K562 (cell line): ENCODE measurements around the gene RFX7. TPM values are rescaled to one million over a fixed set of nuclear protein-coding genes. Genes with fewer than 3 reads are reported as not detected.

ENCODE experiments used
- AFF1 ChIP-seq, 2 experiments: fragments of 450-650 bp; IDR thresholded peaks; 2 replicates each; pipeline ENCODE4 v1.6.1; 2018; ENCODE audit warnings: mild to moderate bottlenecking in 2 of 2, low read depth in 1 of 2; ENCODE audit not compliant: partially characterized antibody in 2 of 2
- EWSR1 ChIP-seq: fragments of 450-650 bp; IDR thresholded peaks from 2 replicates; pipeline ENCODE4 v1.6.1; 2018; ENCODE audit warnings: borderline replicate concordance, mild to moderate bottlenecking, low read depth, moderate library complexity; ENCODE audit not compliant: partially characterized antibody
- JUND ChIP-seq, 2 experiments: IDR thresholded peaks; 2 replicates in 1 of 2; 3 replicates in 1 of 2; pipeline ENCODE4 v1.6.1; 2011; ENCODE audit warnings: borderline replicate concordance in 2 of 2, low read depth in 2 of 2, low read length in 2 of 2, improper control_type of control experiment in 1 of 2, missing biosample characterization in 1 of 2, missing genetic modification characterization in 1 of 2, missing genetic modification reagents in 1 of 2
- KLF16 ChIP-seq: IDR thresholded peaks from 2 replicates; pipeline ENCODE4 v1.6.1; 2016; ENCODE audit warnings: antibody characterized with exemption
- NFYB ChIP-seq: IDR thresholded peaks from 2 replicates; pipeline ENCODE4 v1.6.1; 2011; ENCODE audit warnings: mild to moderate bottlenecking, moderate library complexity; ENCODE audit not compliant: insufficient read length; ENCODE audit errors: extremely low read depth
- PRMT5 ChIP-seq: sonication (generic); formaldehyde crosslinking; IDR thresholded peaks from 2 replicates; pipeline ENCODE4 v1.5.0; 2020; ENCODE audit warnings: missing genetic modification reagents
- RBM14 ChIP-seq: fragments of 200-400 bp; formaldehyde crosslinking; IDR thresholded peaks from 2 replicates; pipeline ENCODE4 v1.6.1; 2018; ENCODE audit warnings: low read depth, mild to moderate bottlenecking, low read length, moderate library complexity, borderline replicate concordance; ENCODE audit not compliant: insufficient read depth
- RBM39 ChIP-seq: fragments of 200-400 bp; formaldehyde crosslinking; optimal IDR thresholded peaks from 2 replicates; pipeline ENCODE3; 2018; ENCODE audit warnings: low read depth, low read length
- RUNX1 ChIP-seq: sonication (generic); IDR thresholded peaks from 2 replicates; pipeline ENCODE4 v1.6.1; 2016; ENCODE audit warnings: antibody characterized with exemption, low read depth
- SFPQ ChIP-seq: fragments of 200-400 bp; formaldehyde crosslinking; IDR thresholded peaks from 2 replicates; pipeline ENCODE4 v1.6.1; 2017; ENCODE audit warnings: mild to moderate bottlenecking, low read depth, low read length, moderate library complexity
- TCF3 ChIP-seq: sonication (generic); formaldehyde crosslinking; IDR thresholded peaks from 2 replicates; pipeline ENCODE4 v1.4.0; 2020; ENCODE audit warnings: mild to moderate bottlenecking, missing genetic modification reagents
- ZEB2 ChIP-seq: fragments of 450-650 bp; IDR thresholded peaks from 2 replicates; pipeline ENCODE4 v1.6.1; 2016
- ZNF140 ChIP-seq: fragments of 250-450 bp; sonication (Bioruptor Pico); IDR thresholded peaks from 2 replicates; pipeline ENCODE4 v1.8.0; 2021; ENCODE audit warnings: moderate library complexity, mild to moderate bottlenecking, inconsistent platforms
- ZNF146 ChIP-seq: IDR thresholded peaks from one replicate; pipeline ENCODE4 v1.6.1; 2018; ENCODE audit warnings: missing compliant biosample characterization; ENCODE audit not compliant: unreplicated experiment
- ZNF551 ChIP-seq: fragments of 250-450 bp; sonication (Bioruptor Pico); IDR thresholded peaks from 2 replicates; pipeline ENCODE4 v1.5.0; 2021; ENCODE audit warnings: mild to moderate bottlenecking, moderate library complexity
- ZNF609 ChIP-seq: sonication (generic); formaldehyde crosslinking; IDR thresholded peaks from 2 replicates; pipeline ENCODE4 v1.8.1; 2023; ENCODE audit warnings: missing genetic modification reagents, mild to moderate bottlenecking, borderline replicate concordance
- polyA plus RNA-seq, 8 experiments: library from polyadenylated mRNA; depleted of rRNA in 4 of 8; stranded (reverse) in 5 of 8; unstranded in 3 of 8; fragments of >200 nt; fragmentation: Nextera tagmentation in 2 of 8; fragmentation: Illumina TruSeq in 1 of 8; extraction: Ambion mirVana in 2 of 8; extraction: Trizol in 1 of 8; gene quantifications; 2 replicates each; pipeline versions ENCODE4 v1.2.1 to v1.2.3, GENCODE V29; 2011 to 2014; ENCODE audit warnings: inconsistent platforms in 1 of 8, missing spikeins in 1 of 8
- total RNA-seq, 7 experiments: library from RNA; depleted of rRNA in 6 of 7; stranded (reverse); fragments of >200 nt in 6 of 7; fragmentation: Illumina TruSeq in 2 of 7; extraction: Trizol in 2 of 7; gene quantifications; 2 replicates each; pipeline versions ENCODE4 v1.2.1 to v1.2.3, GENCODE V29; 2011 to 2021; ENCODE audit warnings: low replicate concordance in 1 of 7

The RFX7 gene
- total and polyA plus RNA-seq, 9 of the 15 experiments (the other 6 are each of a cell fraction or from before 2014, with no cell fraction given) = 2.4 to 17.9 (median 6.3) TPM

- TF ChIP-seq SFPQ (no peak), AFF1 (IDR thresholded peaks at IDR 0.05; ENCODE audit: low read depth in 1 of 2, partially characterized antibody in 2 of 2) (no peak), EWSR1 (no peak), TCF3 (CRISPR knock-in tag) (no peak), ZEB2 (no peak), RBM14 (no peak), NFYB (no peak), PRMT5 (CRISPR knock-in tag) (no peak), ZNF551 (no peak), RBM39 (no peak), RUNX1 (no peak), ZNF609 (CRISPR knock-in tag) (no peak), ZNF146 (no peak), ZNF140 (CRISPR knock-in tag) (no peak), JUND (IDR thresholded peaks at IDR 0.05; ENCODE audit: borderline replicate concordance, low read depth, low read length) (no peak), JUND (tag; IDR thresholded peaks at IDR 0.05; ENCODE audit: borderline replicate concordance, low read depth, low read length) (no peak), KLF16 (no peak)
Measured at GRCh38 chr15:56124391-56124790, 119.3 kb downstream of the RFX7 start (continued).
